Epithelial cell of prostate (primary cell): ENCODE results near the gene CDH3.

Experiments used
- DNase-seq: peaks from one replicate; pipeline ENCODE4 v3.0.0-alpha.2; 2011; ENCODE audit warnings: low read depth, low spot score
- H3K27ac ChIP-seq: fragments of 450-650 bp; 2 replicates; pipeline ENCODE4 v1.5.1; 2017; ENCODE audit warnings: mild to moderate bottlenecking

Gene CDH3

DNA sequence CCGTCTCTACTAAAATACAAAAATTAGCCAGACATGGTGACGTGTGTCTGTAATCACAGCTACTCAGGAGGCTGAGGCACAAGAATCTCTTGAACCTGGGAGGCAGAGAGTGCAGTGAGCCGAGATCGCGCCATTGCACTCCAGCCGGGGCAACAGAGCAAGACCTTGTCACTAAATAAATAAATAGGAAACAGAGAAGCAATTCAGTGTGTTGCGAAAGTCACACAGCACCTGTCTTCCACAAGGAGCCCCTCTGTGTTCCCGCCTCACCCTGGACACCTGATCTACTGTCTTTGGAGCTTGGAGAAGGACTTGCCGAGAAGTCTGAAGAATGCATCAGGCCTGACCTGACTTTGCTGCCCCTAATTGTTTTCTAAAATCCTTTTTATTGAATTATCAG lies 88.5 kb downstream of the CDH3 start:
- no peak for DNase-seq
- no peak overlapping the region for H3K27ac ChIP-seq

DNA sequence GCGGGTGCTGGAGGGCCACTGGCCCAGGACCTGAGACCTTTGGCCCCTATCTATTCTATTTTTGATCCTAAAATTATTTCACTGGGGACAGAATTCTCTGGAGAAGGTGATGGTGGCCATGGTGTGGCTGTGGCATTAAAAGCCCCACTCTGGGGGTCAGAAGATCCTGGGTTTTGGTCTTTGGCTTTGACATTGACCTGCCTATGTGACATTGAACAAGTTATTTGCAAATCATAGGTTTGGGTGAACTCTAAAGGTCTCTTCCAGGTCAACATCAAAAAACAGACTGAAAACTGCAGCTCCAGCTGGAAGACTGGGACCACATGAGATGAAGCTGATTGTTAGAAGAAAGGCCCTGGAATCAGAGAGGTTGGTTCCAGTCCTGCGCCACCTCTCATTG lies 89.7 kb downstream of the CDH3 start:
- H3K27ac ChIP-seq = no peak overlapping the region
- no peak for DNase-seq

DNA sequence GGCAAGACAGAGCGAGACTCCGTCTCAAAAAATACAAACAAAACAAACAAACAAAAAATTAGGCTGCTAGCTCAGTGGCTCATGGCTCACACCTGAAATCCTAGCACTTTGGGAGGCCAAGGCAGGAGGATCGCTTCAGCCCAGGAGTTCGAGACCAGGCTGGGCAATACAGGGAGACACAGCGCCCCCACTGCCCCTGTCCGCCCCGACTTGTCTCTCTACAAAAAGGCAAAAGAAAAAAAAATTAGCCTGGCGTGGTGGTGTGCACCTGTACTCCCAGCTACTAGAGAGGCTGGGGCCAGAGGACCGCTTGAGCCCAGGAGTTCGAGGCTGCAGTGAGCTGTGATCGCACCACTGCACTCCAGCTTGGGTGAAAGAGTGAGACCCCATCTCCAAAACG lies 91.5 kb downstream of the CDH3 start:
- no peak for DNase-seq
- H3K27ac ChIP-seq = peak overlapping the region; percentile 100

DNA sequence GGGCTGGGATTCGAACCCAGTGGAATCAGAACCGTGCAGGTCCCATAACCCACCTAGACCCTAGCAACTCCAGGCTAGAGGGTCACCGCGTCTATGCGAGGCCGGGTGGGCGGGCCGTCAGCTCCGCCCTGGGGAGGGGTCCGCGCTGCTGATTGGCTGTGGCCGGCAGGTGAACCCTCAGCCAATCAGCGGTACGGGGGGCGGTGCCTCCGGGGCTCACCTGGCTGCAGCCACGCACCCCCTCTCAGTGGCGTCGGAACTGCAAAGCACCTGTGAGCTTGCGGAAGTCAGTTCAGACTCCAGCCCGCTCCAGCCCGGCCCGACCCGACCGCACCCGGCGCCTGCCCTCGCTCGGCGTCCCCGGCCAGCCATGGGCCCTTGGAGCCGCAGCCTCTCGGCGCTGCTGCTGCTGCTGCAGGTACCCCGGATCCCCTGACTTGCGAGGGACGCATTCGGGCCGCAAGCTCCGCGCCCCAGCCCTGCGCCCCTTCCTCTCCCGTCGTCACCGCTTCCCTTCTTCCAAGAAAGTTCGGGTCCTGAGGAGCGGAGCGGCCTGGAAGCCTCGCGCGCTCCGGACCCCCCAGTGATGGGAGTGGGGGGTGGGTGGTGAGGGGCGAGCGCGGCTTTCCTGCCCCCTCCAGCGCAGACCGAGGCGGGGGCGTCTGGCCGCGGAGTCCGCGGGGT lies 92.1 kb downstream of the CDH3 start, which contains the start of gene CDH1:
Gene CDH1 (plus strand): TSS at position 247 of the 684 bp plus-strand sequence. CDS start 124 bp downstream, at position 371.
- peak within 1 kb of the TSS; percentile 100 for H3K27ac ChIP-seq
- DNase-seq = no peak

DNA sequence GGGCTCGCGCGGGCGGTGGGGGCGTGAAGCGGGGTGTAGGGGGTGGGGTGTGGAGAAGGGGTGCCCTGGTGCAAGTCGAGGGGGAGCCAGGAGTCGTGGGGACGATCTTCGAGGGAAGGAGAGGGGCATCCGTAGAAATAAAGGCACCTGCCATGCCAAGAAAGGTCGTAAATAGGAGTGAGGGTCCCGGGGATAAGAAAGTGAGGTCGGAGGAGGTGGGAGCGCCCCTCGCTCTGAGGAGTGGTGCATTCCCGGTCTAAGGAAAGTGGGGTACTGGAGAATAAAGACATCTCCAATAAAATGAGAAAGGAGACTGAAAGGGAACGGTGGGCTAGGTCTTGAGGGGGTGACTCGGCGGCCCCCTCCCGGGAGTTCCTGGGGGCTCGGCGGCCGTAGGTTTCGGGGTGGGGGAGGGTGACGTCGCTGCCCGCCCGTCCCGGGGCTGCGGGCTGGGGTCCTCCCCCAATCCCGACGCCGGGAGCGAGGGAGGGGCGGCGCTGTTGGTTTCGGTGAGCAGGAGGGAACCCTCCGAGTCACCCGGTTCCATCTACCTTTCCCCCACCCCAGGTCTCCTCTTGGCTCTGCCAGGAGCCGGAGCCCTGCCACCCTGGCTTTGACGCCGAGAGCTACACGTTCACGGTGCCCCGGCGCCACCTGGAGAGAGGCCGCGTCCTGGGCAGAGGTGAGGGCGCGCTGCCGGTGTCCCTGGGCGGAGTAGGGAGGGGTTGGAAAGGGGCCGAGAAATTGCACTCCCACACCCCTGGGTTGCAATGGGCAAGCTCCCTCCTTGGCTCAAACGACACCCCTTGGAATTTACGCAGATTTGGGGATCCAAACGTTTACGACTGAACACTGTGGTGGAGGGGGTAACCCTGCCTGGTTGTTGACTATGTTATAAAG lies 92.9 kb downstream of the CDH3 start:
- H3K27ac ChIP-seq = peak overlapping the region; percentile 100
- DNase-seq = no peak

DNA sequence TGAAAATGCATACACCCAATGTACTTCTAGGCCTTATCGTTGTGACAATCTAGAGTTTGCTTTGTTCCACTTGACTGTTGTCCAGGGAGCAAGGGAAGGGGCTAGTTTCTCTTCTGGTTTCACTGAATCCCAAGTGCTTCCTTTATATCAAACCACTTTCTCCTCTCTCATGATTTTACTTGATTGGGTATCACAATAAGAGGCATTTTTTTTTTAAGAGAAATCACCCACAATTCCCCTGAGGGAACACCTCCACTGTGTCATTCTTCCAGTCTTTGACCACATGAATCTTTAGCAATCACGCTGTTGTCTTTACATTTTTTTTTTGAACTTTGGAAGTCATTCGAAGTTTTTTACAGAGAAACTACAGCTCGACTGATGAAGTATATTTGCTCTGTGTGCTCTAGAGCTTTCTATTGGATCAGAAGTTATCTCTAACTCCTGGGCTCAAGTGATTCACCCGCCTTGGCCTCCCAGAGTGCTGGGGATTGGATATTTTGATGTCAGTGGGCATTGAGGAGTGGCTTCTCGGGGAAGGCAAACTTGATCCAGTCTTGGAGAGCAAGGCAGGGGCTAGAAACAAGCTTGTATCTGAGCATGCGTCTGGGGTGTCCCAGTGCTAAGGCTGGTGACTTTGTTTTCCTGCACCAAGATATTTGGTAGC lies 95.0 kb downstream of the CDH3 start:
- H3K27ac ChIP-seq = peak overlapping the region; percentile 100
- no peak for DNase-seq

DNA sequence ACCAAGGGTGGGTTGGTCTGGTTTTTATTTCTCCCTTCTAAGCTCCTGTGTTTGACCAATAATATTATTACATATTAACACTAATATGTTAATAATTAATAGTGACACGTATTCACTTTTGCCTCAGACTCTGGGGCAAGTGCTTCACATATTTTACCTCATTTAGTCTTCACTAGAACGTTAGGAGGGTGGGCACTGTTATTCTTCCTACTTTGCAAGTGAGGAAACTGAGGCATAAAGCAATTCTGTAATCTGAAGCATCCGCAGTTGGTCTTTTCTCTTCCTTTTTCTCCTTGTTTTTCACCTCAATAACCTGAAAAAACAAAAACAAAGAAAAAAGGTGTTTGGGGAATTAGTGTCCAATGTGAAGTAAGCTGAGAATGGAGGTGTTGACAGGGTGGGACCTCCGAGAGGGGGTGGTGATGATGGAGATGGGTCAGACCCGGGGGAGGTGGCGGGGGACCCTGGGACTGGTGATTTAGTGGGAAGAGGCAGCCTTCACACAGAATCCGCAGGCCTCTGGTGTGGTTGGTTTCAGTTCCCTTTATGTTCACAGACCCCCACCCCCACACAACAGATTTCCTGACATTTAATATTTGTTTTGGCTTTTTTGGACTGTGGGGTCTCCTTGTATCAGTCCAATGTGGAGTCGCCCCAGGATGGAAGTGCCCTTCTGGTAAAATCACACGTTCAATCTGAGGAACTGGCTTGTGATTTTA lies 95.7 kb downstream of the CDH3 start:
- peak overlapping the region; percentile 100 for H3K27ac ChIP-seq
- no peak for DNase-seq

DNA sequence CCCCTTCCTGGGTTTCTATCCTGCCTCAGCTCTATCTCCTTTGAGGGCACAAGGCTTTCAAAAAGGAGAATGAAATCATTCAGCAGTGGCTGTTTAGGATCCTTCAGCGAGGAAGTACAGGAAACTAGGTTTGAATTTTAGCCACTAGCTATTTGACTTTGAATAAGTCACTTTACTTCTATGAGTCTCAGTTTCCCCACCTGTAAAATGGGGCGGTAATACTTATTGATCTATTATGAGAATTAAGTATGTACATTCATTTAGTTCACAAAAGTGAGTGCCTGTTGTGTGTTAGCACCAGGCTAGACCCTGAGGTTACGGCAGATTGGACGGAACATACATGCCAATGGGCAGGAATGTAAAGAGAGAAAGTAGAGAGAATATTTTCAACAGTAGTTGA lies 98.6 kb downstream of the CDH3 start:
- H3K27ac ChIP-seq = peak overlapping the region; percentile 100

DNA sequence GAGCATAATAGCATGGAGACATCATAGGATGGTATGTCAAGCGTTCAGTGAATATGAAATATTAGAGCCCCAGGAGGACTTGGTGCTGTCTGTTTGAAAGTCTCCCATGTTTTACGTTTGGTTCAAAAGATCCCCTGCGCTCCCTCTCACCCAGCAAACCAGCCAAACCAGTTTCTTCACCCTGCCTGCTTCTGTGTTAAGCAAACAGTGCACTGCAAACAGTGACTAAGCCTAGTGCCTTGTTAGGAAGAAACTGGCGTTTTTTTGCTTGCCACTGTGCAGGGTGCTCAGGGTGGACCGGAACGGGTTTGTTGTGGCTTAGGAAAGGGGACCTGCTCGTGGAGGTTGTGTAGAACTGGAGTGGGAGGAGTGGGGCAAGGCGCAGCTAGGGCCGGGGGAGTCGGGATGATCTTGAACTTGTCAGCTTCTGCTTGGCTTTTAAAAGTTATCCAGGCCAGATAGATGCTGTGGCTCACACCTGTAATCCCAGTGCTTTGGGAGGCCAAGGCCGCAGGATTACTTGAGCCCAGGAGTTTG lies 99.7 kb downstream of the CDH3 start:
- peak; percentile 87 for DNase-seq
- peak overlapping the region; percentile 100 for H3K27ac ChIP-seq

More for the DNA sequence above, 98.6 kb downstream of the CDH3 start:
- no peak for DNase-seq

DNA sequence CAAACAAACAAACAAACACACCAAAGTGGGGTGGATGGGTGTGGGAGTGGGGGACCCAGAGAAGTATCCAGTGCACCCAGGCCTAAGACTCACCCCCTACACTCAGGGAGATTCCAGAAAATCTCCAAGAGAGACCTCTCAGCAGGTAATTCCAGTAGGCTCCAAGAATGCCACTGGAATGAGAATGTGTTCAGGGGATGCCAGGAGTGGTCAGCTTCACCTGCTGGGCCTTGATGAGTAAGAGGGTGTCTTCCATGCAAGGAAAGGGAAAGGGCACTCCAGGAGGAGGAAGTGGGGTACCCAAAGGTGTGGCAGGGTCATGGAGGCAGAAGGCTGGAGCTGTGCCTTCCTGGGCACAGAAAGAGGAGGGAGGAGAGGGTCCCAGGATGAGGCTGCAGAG lies 101.8 kb downstream of the CDH3 start:
- H3K27ac ChIP-seq = peak overlapping the region; percentile 100
- DNase-seq = no peak

DNA sequence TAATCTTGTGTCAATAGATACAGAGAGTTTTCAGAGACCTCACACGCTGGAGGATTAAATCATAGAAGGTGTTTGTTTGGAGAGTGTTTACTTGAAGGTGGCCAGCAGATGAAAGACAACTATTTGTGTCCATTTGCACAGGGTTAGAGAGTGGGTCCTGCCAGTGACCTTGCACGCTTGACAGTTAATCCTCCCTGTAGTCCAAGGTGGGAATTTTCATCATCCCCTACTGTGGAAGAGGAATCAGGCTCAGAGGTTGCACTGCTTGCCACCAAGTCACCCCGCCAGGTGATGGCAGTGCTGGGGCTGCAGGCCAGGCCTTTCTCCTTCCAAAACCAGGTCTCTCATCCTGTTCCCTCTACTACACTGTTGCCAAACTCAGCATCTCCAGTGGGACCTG lies 104.3 kb downstream of the CDH3 start:
- DNase-seq = no peak
- H3K27ac ChIP-seq = peak overlapping the region; percentile 100
